Astrocyte (in vitro differentiated cells and primary cell): Measurements from ENCODE around the gene PLXNB3. TPM values are rescaled to one million over a fixed set of nuclear protein-coding genes. Genes with fewer than 3 reads are reported as not detected.
A peak's percentile ranks its signal among the peaks of the same experiment; 100 is the strongest.

ENCODE experiments used
- DNase-seq: peaks from one replicate; pipeline ENCODE4 v3.0.0-alpha.2; 2010; ENCODE audit warnings: low read depth
- FAIRE-seq: peaks from 2 replicates; lab custom pipeline; 2011; peaks lifted over from hg19 to GRCh38; lab: Jason Lieb, UNC
- H2AFZ ChIP-seq: 2 replicates; pipeline ENCODE4 v1.6.0; 2012; ENCODE audit warnings: low read depth, low read length, inconsistent platforms
- H3K27ac ChIP-seq: 2 replicates; pipeline ENCODE4 v1.5.1; 2011; ENCODE audit warnings: low read depth, low read length, inconsistent platforms
- H3K27me3 ChIP-seq: 2 replicates; pipeline ENCODE4 v1.6.0; 2011; ENCODE audit warnings: low read length, inconsistent platforms; ENCODE audit not compliant: insufficient read depth
- H3K36me3 ChIP-seq: 2 replicates; pipeline ENCODE4 v1.5.1; 2011; ENCODE audit warnings: low read length, inconsistent platforms; ENCODE audit not compliant: insufficient read depth
- H3K4me1 ChIP-seq: 2 replicates; pipeline ENCODE4 v1.5.1; 2011; ENCODE audit warnings: low read length, inconsistent platforms; ENCODE audit not compliant: insufficient read depth
- H3K4me2 ChIP-seq: 2 replicates; pipeline ENCODE4 v1.6.0; 2012; ENCODE audit warnings: low read length, inconsistent platforms
- H3K4me3 ChIP-seq: 2 replicates; pipeline ENCODE4 v1.5.1; 2011; ENCODE audit warnings: low read depth, mild to moderate bottlenecking, low read length, inconsistent platforms; ENCODE audit not compliant: insufficient read depth
- H3K79me2 ChIP-seq: 2 replicates; pipeline ENCODE4 v1.6.0; 2012; ENCODE audit warnings: mild to moderate bottlenecking, low read length, inconsistent platforms; ENCODE audit not compliant: insufficient read depth
- H3K9ac ChIP-seq: 2 replicates; pipeline ENCODE4 v1.6.0; 2012; ENCODE audit warnings: mild to moderate bottlenecking, low read length, inconsistent platforms
- H3K9me3 ChIP-seq: 2 replicates; pipeline ENCODE4 v1.5.1; 2012; ENCODE audit warnings: low read depth, mild to moderate bottlenecking, low read length, inconsistent platforms; ENCODE audit not compliant: insufficient read depth
- H4K20me1 ChIP-seq: 2 replicates; pipeline ENCODE4 v1.6.0; 2012; ENCODE audit warnings: low read length, inconsistent platforms; ENCODE audit not compliant: insufficient read depth
- H3K27ac Mint-ChIP-seq: one replicate; pipeline ENCODE4 v1.8.0; 2021; ENCODE audit warnings: mild to moderate bottlenecking, mixed read lengths; ENCODE audit not compliant: unreplicated experiment
- H3K27me3 Mint-ChIP-seq: one replicate; pipeline ENCODE4 v1.8.0; 2021; ENCODE audit warnings: low read depth, mixed read lengths; ENCODE audit not compliant: unreplicated experiment
- H3K36me3 Mint-ChIP-seq: one replicate; pipeline ENCODE4 v1.8.0; 2021; ENCODE audit warnings: low read depth, mixed read lengths; ENCODE audit not compliant: unreplicated experiment
- H3K4me1 Mint-ChIP-seq: one replicate; pipeline ENCODE4 v1.8.0; 2021; ENCODE audit warnings: low read depth, mixed read lengths; ENCODE audit not compliant: unreplicated experiment
- H3K4me3 Mint-ChIP-seq: one replicate; pipeline ENCODE4 v1.8.0; 2021; ENCODE audit warnings: mild to moderate bottlenecking, moderate library complexity, mixed read lengths; ENCODE audit not compliant: unreplicated experiment
- H3K9me3 Mint-ChIP-seq: one replicate; pipeline ENCODE4 v1.8.0; 2021; ENCODE audit warnings: mild to moderate bottlenecking, mixed read lengths; ENCODE audit not compliant: unreplicated experiment
- CTCF ChIP-seq: IDR thresholded peaks from 2 replicates; pipeline ENCODE4 v1.5.1; 2011; ENCODE audit warnings: low read depth, mild to moderate bottlenecking, inconsistent platforms, low read length, moderate library complexity; ENCODE audit not compliant: insufficient read depth
- EZH2 ChIP-seq: IDR thresholded peaks from 2 replicates; pipeline ENCODE4 v1.6.1; 2012; ENCODE audit warnings: mild to moderate bottlenecking, low read length, inconsistent platforms; ENCODE audit not compliant: insufficient read depth
- total RNA-seq: library from RNA; stranded (reverse); gene quantifications from 2 replicates; pipeline ENCODE4 v1.2.1, GENCODE V29; 2021

Gene PLXNB3
- total RNA-seq, 1 donor from 2014 or later = 5.3 TPM

GRCh38 chrX:153723351-153724251 lies 40.4 kb upstream of the PLXNB3 start:
- peaks cover 38% of the 10 kb centered on the region for H3K79me2 ChIP-seq
- peak overlapping the region; percentile 52 for H2AFZ ChIP-seq
- Mint-ChIP-seq H3K9me3 (no peaks in the 10 kb centered on the region), H3K4me1 (peaks cover 6% of the 10 kb centered on the region), H3K4me3 (peak overlapping the region; percentile 90), H3K36me3 (peaks cover 4% of the 10 kb centered on the region), H3K27ac (peak overlapping the region; percentile 83), H3K27me3 (no peaks in the 10 kb centered on the region)
- TF ChIP-seq CTCF = no peak
- no peak for TF ChIP-seq EZH2
- H3K36me3 ChIP-seq = peaks cover 7% of the 10 kb centered on the region
- peak overlapping the region; percentile 66 for H3K4me3 ChIP-seq
- no peak for FAIRE-seq
- DNase-seq = no peak
- H3K4me1 ChIP-seq = peaks cover 29% of the 10 kb centered on the region
- no peaks in the 10 kb centered on the region for H3K9me3 ChIP-seq
- H3K9ac ChIP-seq = peak overlapping the region; percentile 85
- H3K4me2 ChIP-seq = peak overlapping the region; percentile 93
- peaks cover 31% of the 10 kb centered on the region for H4K20me1 ChIP-seq
- peak overlapping the region; percentile 56 for H3K27ac ChIP-seq
- no peaks in the 10 kb centered on the region for H3K27me3 ChIP-seq

GRCh38 chrX:153724252-153725038 lies 39.6 kb upstream of the PLXNB3 start, which contains the start of the genes ABCD1 and BCAP31:
TSS of gene ABCD1 (plus strand) at chrX:153724856. CDS start at chrX:153725267, 411 bp downstream.
TSS of gene BCAP31 (minus strand) at chrX:153724387. CDS start at chrX:153723244, 1,143 bp downstream.
- H2AFZ ChIP-seq = peak within 1 kb of the TSS; percentile 52
- H3K9me3 ChIP-seq = no peaks in the 10 kb centered on the region
- peak within 1 kb of the TSS; percentile 90 for H3K4me3 Mint-ChIP-seq
- peak within 1 kb of the TSS; percentile 66 for H3K4me3 ChIP-seq
- H3K36me3 Mint-ChIP-seq = no peaks in the 10 kb centered on the region
- peaks cover 27% of the 10 kb centered on the region for H4K20me1 ChIP-seq
- H3K4me1 Mint-ChIP-seq = peaks cover 6% of the 10 kb centered on the region
- no peaks in the 10 kb centered on the region for H3K27me3 Mint-ChIP-seq
- peak within 1 kb of the TSS; percentile 83 for H3K27ac Mint-ChIP-seq
- peaks cover 4% of the 10 kb centered on the region for H3K36me3 ChIP-seq
- peak within 1 kb of the TSS; percentile 85 for H3K9ac ChIP-seq
- no peaks in the 10 kb centered on the region for H3K9me3 Mint-ChIP-seq
- peaks cover 34% of the 10 kb centered on the region for H3K79me2 ChIP-seq
- no peaks in the 10 kb centered on the region for H3K27me3 ChIP-seq
- H3K4me2 ChIP-seq = peak within 1 kb of the TSS; percentile 93
- H3K4me1 ChIP-seq = peaks cover 29% of the 10 kb centered on the region
- peak within 1 kb of the TSS; percentile 56 for H3K27ac ChIP-seq
- TF ChIP-seq CTCF = no peak
- no peak for TF ChIP-seq EZH2
- DNase-seq (peak; percentile 47), FAIRE-seq (no peak)
